H9 (cell line): ENCODE results near the gene S1PR4. TPM values are rescaled to one million over a fixed set of nuclear protein-coding genes. Genes with fewer than 3 reads are reported as not detected.

Source experiments
- DNase-seq: peaks from one replicate; pipeline ENCODE4 v3.0.0-alpha.2; 2017
- H2AFZ ChIP-seq: one replicate; pipeline ENCODE4 v1.6.1; 2013; ENCODE audit warnings: mild to moderate bottlenecking, low read length, control low read depth, moderate library complexity
- H2AK5ac ChIP-seq: 2 replicates; pipeline ENCODE4 v1.6.1; 2013; ENCODE audit warnings: low read length, control low read depth, mixed read lengths; ENCODE audit not compliant: insufficient read length
- H2BK120ac ChIP-seq: one replicate; pipeline ENCODE4 v1.6.1; 2013; ENCODE audit warnings: low read depth, mild to moderate bottlenecking, low read length, control low read depth, inconsistent platforms; ENCODE audit not compliant: poor library complexity, severe bottlenecking
- H2BK12ac ChIP-seq: 2 replicates; pipeline ENCODE4 v1.6.1; 2013; ENCODE audit warnings: low read length, control low read depth, mixed read lengths, low read depth; ENCODE audit not compliant: insufficient read length
- H2BK15ac ChIP-seq: 2 replicates; pipeline ENCODE4 v1.6.1; 2013; ENCODE audit warnings: low read depth, low read length, control low read depth
- H2BK20ac ChIP-seq: one replicate; pipeline ENCODE4 v1.6.1; 2013; ENCODE audit warnings: low read depth, mild to moderate bottlenecking, low read length, control low read depth, inconsistent platforms; ENCODE audit not compliant: poor library complexity, severe bottlenecking
- H2BK5ac ChIP-seq: 2 replicates; pipeline ENCODE4 v1.6.1; 2013; ENCODE audit warnings: low read length, control low read depth, mixed read lengths; ENCODE audit not compliant: insufficient read length
- H3K14ac ChIP-seq: 2 replicates; pipeline ENCODE4 v1.6.1; 2013; ENCODE audit warnings: low read length, control low read depth; ENCODE audit not compliant: insufficient read depth
- H3K18ac ChIP-seq: 2 replicates; pipeline ENCODE4 v1.6.1; 2013; ENCODE audit warnings: low read depth, mild to moderate bottlenecking, mixed read lengths, low read length, control low read depth; ENCODE audit not compliant: insufficient read length
- H3K23ac ChIP-seq: 2 replicates; pipeline ENCODE4 v1.6.1; 2013; ENCODE audit warnings: low read length, control low read depth, mixed read lengths, low read depth; ENCODE audit not compliant: insufficient read length
- H3K23me2 ChIP-seq: 2 replicates; pipeline ENCODE4 v1.6.1; 2013; ENCODE audit warnings: low read depth, mild to moderate bottlenecking, mixed read lengths, low read length, control low read depth; ENCODE audit not compliant: insufficient read length, poor library complexity, severe bottlenecking
- H3K27ac ChIP-seq: 2 replicates; pipeline ENCODE4 v1.5.1; 2013; ENCODE audit warnings: low read length, control low read depth, mixed read lengths, low read depth; ENCODE audit not compliant: insufficient read length
- H3K27me3 ChIP-seq: 2 replicates; pipeline ENCODE4 v1.6.1; 2013; ENCODE audit warnings: low read length, control low read depth, inconsistent platforms; ENCODE audit not compliant: insufficient read depth
- H3K4ac ChIP-seq: 2 replicates; pipeline ENCODE4 v1.6.1; 2013; ENCODE audit warnings: low read depth, mild to moderate bottlenecking, control low read depth, inconsistent platforms, low read length, moderate library complexity
- H3K4me1 ChIP-seq: 2 replicates; pipeline ENCODE4 v1.6.1; 2013; ENCODE audit warnings: low read length, control low read depth, inconsistent platforms; ENCODE audit not compliant: insufficient read depth
- H3K4me2 ChIP-seq: 2 replicates; pipeline ENCODE4 v1.6.1; 2013; ENCODE audit warnings: low read length, control low read depth, mixed read lengths; ENCODE audit not compliant: insufficient read length, insufficient read depth
- H3K56ac ChIP-seq: 2 replicates; pipeline ENCODE4 v1.6.1; 2013; ENCODE audit warnings: low read depth, mild to moderate bottlenecking, mixed read lengths, low read length, control low read depth; ENCODE audit not compliant: insufficient read length
- H3K79me1 ChIP-seq: 2 replicates; pipeline ENCODE4 v1.6.1; 2013; ENCODE audit warnings: low read depth, mild to moderate bottlenecking, moderate library complexity, low read length, control low read depth, inconsistent platforms; ENCODE audit not compliant: insufficient read depth, poor library complexity, severe bottlenecking
- H3K79me2 ChIP-seq: 2 replicates; pipeline ENCODE4 v1.6.1; 2013; ENCODE audit warnings: low read length, control low read depth, inconsistent platforms; ENCODE audit not compliant: insufficient read depth
- H3K9ac ChIP-seq: 2 replicates; pipeline ENCODE4 v1.6.1; 2013; ENCODE audit warnings: low read length, control low read depth, mixed read lengths; ENCODE audit not compliant: insufficient read length; ENCODE audit errors: extremely low read depth
- H3K9me3 ChIP-seq: one replicate; pipeline ENCODE4 v1.6.1; 2013; ENCODE audit warnings: low read depth, low read length, inconsistent platforms; ENCODE audit not compliant: control insufficient read depth
- H3T11ph ChIP-seq: one replicate; pipeline ENCODE4 v1.6.1; 2013; ENCODE audit warnings: mild to moderate bottlenecking, low read length, control low read depth, inconsistent platforms
- H4K20me1 ChIP-seq: one replicate; pipeline ENCODE4 v1.6.1; 2013; ENCODE audit not compliant: control insufficient read depth, insufficient read length, insufficient read depth
- H4K5ac ChIP-seq: 2 replicates; pipeline ENCODE4 v1.6.1; 2013; ENCODE audit warnings: low read depth, mild to moderate bottlenecking, mixed read lengths, low read length, control low read depth; ENCODE audit not compliant: insufficient read length
- H4K8ac ChIP-seq: replicated peaks from 2 replicates; pipeline ENCODE4 v1.6.1; 2013; ENCODE audit warnings: low read length, control low read depth, mixed read lengths, low read depth; ENCODE audit not compliant: insufficient read length
- H4K91ac ChIP-seq: 2 replicates; pipeline ENCODE4 v1.6.1; 2013; ENCODE audit warnings: low read depth, mild to moderate bottlenecking, moderate library complexity, mixed read lengths, low read length, control low read depth; ENCODE audit not compliant: insufficient read length
- H3K27ac Mint-ChIP-seq, 3 experiments: 2 replicates in 2 of 3; 3 replicates in 1 of 3; pipeline ENCODE4 v1.8.0; 2020 to 2021; ENCODE audit warnings: mixed read lengths in 3 of 3, mild to moderate bottlenecking in 1 of 3, moderate library complexity in 1 of 3
- H3K27me3 Mint-ChIP-seq: 2 replicates; pipeline ENCODE4 v1.8.0; 2021; ENCODE audit warnings: low read depth, mild to moderate bottlenecking, moderate library complexity, mixed read lengths
- H3K36me3 Mint-ChIP-seq, 3 experiments: 2 replicates in 2 of 3; 3 replicates in 1 of 3; pipeline ENCODE4 v1.8.0; 2020 to 2021; ENCODE audit warnings: low read depth in 3 of 3, mixed read lengths in 3 of 3; ENCODE audit not compliant: insufficient read depth in 1 of 3
- H3K4me1 Mint-ChIP-seq, 2 experiments: 2 replicates each; pipeline ENCODE4 v1.8.0; 2020; ENCODE audit warnings: mixed read lengths in 2 of 2
- H3K4me3 Mint-ChIP-seq, 2 experiments: 2 replicates in 1 of 2; 3 replicates in 1 of 2; pipeline ENCODE4 v1.8.0; 2020 to 2021; ENCODE audit warnings: mild to moderate bottlenecking in 2 of 2, mixed read lengths in 2 of 2, moderate library complexity in 1 of 2
- H3K9me3 Mint-ChIP-seq, 2 experiments: 2 replicates in 1 of 2; 3 replicates in 1 of 2; pipeline ENCODE4 v1.8.0; 2020; ENCODE audit warnings: mild to moderate bottlenecking in 2 of 2, mixed read lengths in 2 of 2, moderate library complexity in 1 of 2
- WGBS: extraction: QIAGEN DNeasy Blood & Tissue Kit; methylation state at CpG from one replicate; pipeline ENCODE4 v1.1.7; 2013; ENCODE audit warnings: missing lambda C conversion rate, low lambda C conversion rate, mixed read lengths; ENCODE audit not compliant: insufficient read length; ENCODE audit errors: extremely low coverage; 5-methylcytosine and 5-hydroxymethylcytosine counted together
- total RNA-seq: library from RNA; stranded (reverse); gene quantifications from 2 replicates; pipeline ENCODE4 v1.2.1, GENCODE V29; 2021
- TF ChIP-seq, protein P1 (sequence below): fragments of 200-600 bp; sonication (generic); conservative IDR thresholded peaks from 3 replicates; pipeline ENCODE4 v1.8.0; 2021; ENCODE audit warnings: antibody characterized with exemption, mild to moderate bottlenecking

Gene S1PR4
- total RNA-seq, 1 experiment from 2014 or later = not detected

DNA sequence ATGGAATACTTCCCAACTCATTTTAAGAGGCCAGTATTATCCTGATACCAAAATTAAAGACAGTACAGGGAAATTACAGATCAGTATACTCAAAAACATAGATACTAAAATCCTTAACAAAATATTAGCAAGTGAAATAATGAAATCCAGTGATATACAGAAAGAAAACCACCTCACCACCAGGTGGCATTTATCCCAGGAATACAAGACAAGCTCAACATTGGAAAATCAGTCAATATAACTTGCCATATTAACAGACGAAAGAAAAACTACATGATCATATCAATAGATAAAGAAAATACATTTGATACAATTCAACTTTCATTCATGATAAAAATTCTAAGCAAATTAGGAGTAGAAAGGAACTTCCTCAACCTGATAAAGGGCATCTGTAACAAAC, 49.5 kb upstream of the S1PR4 start:
- H2BK15ac ChIP-seq = no peak overlapping the region
- no CpG with 5 or more reads among the region's 1 CpG for WGBS
- peaks cover 2% of the 10 kb centered on the region for H4K20me1 ChIP-seq
- H3K4me1 Mint-ChIP-seq = peaks cover 3 to 8% of the 10 kb centered on the region in 2 experiments; a peak in 3 of 4 replicates
- H3K27me3 ChIP-seq = no peaks in the 10 kb centered on the region
- H2BK120ac ChIP-seq = no peak overlapping the region
- H3K9ac ChIP-seq = no peak overlapping the region
- no peak overlapping the region for H2AK5ac ChIP-seq
- no peak overlapping the region for H2BK20ac ChIP-seq
- H4K5ac ChIP-seq = no peak overlapping the region
- no peak overlapping the region for H3K56ac ChIP-seq
- no peak overlapping the region for H3K27ac Mint-ChIP-seq
- H3K36me3 Mint-ChIP-seq = no peaks in the 10 kb centered on the region
- H3K79me2 ChIP-seq = no peaks in the 10 kb centered on the region
- no peak overlapping the region for H2AFZ ChIP-seq
- no peak for DNase-seq
- no peaks in the 10 kb centered on the region for H3K23me2 ChIP-seq
- no peak overlapping the region for H3K4me2 ChIP-seq
- H3K9me3 ChIP-seq = no peaks in the 10 kb centered on the region
- no peak overlapping the region for H2BK5ac ChIP-seq
- H3K18ac ChIP-seq = no peak overlapping the region
- no peak overlapping the region for H3K27ac ChIP-seq
- H2BK12ac ChIP-seq = no peak overlapping the region
- H3K79me1 ChIP-seq = no peaks in the 10 kb centered on the region
- no peak overlapping the region for H3K14ac ChIP-seq
- no peak overlapping the region for H3K4ac ChIP-seq
- H3T11ph ChIP-seq = no peak overlapping the region
- H3K23ac ChIP-seq = no peak overlapping the region
- TF ChIP-seq, protein P1, sequence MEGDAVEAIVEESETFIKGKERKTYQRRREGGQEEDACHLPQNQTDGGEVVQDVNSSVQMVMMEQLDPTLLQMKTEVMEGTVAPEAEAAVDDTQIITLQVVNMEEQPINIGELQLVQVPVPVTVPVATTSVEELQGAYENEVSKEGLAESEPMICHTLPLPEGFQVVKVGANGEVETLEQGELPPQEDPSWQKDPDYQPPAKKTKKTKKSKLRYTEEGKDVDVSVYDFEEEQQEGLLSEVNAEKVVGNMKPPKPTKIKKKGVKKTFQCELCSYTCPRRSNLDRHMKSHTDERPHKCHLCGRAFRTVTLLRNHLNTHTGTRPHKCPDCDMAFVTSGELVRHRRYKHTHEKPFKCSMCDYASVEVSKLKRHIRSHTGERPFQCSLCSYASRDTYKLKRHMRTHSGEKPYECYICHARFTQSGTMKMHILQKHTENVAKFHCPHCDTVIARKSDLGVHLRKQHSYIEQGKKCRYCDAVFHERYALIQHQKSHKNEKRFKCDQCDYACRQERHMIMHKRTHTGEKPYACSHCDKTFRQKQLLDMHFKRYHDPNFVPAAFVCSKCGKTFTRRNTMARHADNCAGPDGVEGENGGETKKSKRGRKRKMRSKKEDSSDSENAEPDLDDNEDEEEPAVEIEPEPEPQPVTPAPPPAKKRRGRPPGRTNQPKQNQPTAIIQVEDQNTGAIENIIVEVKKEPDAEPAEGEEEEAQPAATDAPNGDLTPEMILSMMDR = peak; percentile 69
- no peak overlapping the region for H4K8ac ChIP-seq
- no peaks in the 10 kb centered on the region for H3K4me1 ChIP-seq
- no peaks in the 10 kb centered on the region for H3K27me3 Mint-ChIP-seq
- H4K91ac ChIP-seq = no peak overlapping the region
- H3K4me3 Mint-ChIP-seq = no peak overlapping the region
- H3K9me3 Mint-ChIP-seq = no peaks in the 10 kb centered on the region
